Right lung (tissue), 5 donors: ENCODE results near the gene DDX51. TPM values are rescaled to one million over a fixed set of nuclear protein-coding genes. Genes with fewer than 3 reads are reported as not detected.
"Not testable (repeated sequence)": the region's sequence is repeated elsewhere in the genome, so short reads cannot be mapped to it uniquely, and the experiment has no call there.

ENCODE experiments used
- DNase-seq, 2 donors: peaks; one replicate each; pipeline ENCODE4 v3.0.0-alpha.2; 2013
- polyA plus RNA-seq, 5 donors: library from polyadenylated mRNA; unstranded; fragments of 120-200 nt; gene quantifications; one replicate each; pipeline versions ENCODE4 v1.2.1 to v1.2.3, GENCODE V29; 2013; ENCODE audit warnings: inconsistent platforms in 1 of 5, low replicate concordance in 1 of 5; ENCODE audit not compliant: insufficient read length in 5 of 5, insufficient read depth in 1 of 5

DDX51 gene
- polyA plus RNA-seq, 5 donors = 12.0 to 24.3 (median 21.1) TPM

DNA sequence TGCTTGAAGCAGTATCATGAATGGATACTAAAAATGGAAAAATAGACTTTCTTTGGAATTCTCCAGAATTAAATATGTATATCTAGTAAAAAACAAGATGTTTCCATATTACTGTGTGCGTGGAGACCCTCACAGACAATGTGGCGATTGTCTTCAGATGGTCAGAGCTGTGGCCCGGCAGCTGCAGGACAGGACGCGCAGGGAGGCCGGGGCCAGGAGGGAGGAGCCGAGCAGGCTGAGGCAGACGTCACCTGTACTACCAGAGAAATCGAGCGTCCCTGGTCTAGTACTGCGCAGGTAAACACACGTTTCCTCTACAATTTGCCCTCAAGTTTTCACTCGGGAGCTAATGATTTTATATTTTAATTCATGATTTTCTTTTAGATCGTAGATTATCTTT is 22.8 kb downstream of the DDX51 start:
- no peak for DNase-seq

DNA sequence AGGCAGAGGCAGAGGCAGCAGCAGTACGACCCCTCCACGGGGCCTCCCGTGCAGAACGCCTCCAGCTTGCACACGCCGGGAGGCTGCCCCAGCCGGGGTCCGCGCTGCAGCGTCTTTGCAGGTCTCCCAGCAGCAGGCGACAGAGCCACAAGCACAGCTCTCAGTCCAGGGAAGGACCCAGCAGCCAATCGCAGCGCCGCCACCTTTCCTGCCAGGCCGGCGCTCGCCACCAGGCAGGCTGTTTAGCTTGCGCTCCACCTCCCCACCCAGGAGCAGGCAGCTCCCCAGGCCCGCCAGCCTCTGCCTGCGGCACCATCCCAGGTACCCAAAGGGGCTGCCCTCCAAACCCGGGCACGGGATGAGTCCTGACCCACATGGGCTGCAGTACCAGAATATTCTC is 25.2 kb downstream of the DDX51 start:
- no peak for DNase-seq

DNA sequence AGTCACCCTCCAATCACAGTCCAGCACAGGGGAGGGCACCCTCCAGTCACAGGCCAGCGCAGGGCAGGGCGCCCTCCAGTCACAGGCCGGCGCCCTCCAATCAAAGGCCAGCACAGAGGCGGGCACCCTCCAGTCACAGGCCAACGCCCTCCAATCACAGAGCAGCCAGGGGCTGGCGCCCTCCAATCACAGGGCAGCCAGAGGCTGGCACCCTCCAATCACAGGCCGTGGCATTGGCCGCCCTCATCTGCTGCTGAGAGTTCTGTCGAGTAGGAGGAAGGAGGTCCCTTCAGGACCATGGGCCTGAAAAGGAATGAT is 26.6 kb downstream of the DDX51 start:
- DNase-seq = no peak

DNA sequence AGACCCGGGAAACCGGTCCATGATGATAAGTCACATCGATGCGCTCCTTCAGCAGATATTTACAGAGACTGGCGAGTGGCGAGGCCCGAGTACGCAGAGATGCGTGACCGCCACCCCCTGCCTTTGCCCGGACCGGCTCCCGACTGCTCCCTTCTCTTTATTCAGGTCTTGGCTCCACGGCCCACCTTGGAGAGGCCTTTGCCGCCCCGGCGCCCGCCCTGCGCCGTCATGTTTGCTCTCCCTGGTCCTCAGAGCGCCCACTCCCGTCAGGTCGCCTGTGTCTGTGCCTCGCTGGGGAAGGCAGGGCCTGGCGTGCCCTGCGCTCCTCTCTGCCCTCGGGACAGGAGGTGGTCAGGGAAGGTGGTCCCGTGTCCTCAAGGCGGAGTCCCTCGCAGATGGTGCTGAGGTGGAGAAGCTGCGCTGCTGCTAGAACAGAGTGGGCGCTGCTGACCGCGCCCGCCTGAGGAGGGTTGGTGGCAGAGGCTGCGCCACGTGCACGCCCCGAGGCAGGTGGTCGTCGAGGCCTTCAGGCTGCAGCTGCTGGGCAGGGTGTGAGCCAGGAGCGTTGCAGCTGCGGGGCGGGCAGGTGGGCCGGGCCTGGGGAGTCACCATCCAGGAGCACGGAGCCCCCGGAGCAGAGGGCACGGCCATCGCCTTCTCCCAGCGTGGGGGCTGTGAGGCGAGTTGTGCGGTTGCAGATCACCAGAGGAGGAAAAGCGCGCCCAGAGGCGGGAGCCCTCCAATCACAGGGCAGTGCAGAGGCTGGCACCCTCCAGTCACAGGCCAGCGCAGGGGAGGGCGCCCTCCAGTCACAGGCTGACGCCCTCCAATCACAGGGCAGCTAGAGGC is 27.2 kb downstream of the DDX51 start:
- DNase-seq = no peak

DNA sequence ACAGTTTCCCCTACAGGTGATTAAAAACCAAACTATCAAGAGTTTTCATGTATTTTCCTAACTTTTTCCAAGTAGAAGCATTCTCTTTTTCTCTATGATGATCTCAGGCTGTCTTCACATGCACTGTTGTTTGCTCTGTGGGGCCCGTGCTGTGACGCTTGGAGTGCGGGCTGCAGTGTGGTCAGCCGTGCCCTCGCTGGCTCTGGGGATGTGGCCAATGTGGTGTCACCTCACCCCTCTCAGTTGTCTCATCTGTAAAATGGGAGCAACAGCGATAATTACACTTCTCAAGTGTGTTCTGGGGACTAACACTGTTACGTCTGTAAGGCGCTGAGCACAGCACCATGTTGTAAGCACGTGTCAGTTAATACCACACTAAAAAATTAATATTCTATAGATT is 28.6 kb downstream of the DDX51 start:
- DNase-seq = no peak

DNA sequence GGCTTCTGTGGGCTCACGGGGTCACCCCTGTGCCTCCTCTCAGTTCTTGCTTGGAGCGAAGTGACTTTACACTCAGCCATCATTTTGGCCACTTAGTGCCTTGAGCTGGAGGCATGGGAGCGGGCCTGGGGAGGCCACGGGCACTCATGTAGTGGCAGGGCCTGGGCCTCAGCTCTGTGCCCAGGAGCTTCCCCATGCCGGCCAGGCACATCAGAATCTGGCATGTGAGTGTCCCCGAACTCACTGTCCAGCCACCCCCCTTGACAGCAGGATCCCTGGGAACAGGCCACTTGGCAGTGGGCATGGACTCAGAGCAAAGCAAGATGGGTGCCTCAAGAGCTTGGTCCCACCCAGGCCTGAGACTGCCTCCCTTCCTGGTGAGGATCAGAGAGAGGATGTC is 29.5 kb downstream of the DDX51 start:
- no peak for DNase-seq

DNA sequence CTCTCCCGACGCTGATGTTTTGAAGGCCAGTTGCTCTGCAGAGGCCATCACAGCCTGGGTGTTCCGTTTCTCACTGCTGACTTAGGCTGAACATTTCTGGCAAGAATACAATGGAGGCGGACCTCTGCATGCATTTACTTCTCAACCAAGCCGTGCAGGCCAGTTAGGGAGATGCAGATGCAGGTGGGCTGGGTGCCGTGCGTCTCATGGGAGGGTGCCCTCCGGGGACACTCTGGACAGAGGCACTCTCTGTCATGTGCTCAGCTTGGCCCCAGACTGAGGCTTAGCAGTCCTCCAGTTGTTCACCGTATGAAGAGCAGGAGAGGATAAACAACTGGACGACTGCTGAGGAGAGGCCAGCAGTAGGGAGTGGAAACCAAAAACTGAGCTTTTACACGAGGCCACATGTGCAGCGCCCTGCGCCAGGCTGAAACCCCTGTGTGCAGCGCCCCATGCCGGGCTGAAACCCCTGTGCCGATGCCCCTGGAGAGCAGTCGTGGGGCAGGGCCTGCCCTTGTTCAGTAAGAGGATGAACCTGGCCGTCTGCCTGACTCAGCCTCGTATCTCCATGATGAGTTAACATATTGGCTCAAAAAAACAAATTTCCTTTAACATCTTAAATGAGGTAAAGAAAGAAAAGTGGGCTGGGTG is 32.3 kb downstream of the DDX51 start:
- no peak for DNase-seq

DNA sequence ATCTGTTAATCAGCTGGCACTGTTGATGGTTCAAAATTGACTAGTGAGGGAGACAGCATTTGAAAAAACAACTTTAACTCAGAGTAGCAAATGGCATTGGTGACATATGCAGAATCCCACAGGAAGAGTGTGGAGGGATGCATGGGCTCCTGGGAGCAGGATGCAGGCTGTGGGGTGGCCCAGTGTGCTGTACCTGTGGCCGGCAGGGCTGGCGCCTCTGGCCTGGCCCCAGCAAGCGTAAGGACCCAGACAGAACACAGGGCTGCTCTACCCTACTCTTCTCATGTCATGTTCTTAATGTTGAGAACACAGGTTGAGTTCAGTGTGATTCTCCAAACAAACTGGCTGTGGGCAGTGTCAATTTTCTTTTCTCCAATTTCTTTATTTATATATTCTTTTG is 33.4 kb downstream of the DDX51 start:
- no peak for DNase-seq

DNA sequence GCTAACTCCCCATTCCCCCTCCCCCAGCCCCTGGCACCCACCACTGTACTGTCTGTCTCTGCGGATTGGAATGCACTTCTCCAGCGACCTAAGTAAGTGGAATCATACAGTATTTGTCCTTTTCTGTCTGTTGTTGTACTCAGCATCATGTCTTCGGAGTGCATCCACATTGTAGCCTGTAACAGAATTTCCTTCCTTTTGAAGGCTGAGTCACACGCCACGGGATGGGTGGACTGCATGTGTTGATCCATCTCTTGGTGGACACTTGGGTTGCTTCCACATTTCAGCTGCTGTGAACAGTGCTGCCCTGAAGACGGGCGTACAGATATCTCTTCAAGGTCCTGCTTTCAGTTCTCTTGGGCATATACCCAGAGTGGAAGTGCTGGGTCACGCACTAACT is 34.4 kb downstream of the DDX51 start:
- DNase-seq = no peak

DNA sequence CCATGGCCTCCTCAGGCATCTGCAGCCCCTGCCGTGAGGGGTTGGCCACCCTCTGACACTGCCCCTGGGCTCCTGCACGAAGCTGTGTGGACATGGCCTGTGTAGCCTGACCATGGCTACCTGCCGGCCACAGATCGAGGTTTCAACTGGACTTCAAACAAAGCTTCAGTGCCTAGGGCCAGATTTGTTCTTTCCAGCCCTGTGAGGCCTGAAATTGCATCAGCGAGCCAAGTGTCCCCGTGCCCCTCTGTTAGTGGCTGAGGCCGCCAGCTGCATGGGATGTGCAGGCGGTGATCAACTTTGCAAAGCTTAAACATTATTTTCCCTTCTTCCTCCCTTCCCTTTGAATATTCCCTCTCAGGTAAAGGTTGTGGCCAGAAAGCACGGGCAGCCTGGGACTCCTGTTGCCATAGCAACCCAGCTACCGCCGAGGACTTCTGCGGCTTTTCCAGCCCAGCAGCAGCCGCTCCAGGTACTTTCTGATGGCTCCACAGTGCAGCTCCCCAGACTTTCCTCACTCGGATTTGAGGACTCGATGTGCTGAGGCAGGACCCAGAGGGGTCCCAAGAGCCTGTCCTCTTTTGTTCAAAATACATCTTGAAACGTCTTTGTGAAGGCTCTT is 35.8 kb downstream of the DDX51 start:
- DNase-seq = no peak

DNA sequence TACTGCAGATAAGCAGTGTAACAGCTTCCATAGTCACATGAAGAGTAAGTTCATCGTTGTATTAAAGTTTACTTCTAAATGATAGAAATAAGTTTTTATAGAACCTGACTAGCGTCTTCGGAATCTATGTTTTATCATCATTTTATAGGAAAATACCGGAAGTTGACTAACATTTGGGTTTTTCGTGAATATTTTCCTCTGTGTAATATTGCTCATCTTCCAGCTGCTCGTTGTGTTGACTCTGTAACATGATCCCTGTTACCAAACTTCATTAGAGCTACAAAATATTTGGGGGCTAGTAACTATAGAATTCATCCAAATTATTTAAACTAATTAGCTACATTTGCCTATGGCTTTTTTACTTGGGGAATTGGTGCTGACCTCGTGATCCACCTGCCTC is 37.2 kb downstream of the DDX51 start:
- no peak for DNase-seq

DNA sequence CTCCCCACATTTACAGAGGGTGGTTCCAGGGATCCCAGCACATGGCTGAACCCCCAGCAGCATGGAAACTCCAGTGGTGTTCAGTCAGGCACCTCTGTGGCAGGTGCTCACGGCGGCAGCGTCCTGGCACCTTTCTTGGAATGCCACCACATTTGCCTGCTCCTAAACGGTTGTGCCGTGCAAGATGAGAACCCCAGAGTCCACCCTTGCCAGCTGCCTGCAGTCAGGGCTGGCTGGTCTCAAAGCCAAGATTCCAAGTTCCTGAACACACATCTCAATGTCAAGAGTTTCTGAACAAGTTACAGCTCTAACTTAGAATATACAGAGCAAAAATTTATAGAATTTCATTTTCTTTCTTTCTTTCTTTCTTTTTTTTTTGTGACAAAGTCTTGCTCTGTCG is 38.7 kb downstream of the DDX51 start:
- no peak for DNase-seq

DNA sequence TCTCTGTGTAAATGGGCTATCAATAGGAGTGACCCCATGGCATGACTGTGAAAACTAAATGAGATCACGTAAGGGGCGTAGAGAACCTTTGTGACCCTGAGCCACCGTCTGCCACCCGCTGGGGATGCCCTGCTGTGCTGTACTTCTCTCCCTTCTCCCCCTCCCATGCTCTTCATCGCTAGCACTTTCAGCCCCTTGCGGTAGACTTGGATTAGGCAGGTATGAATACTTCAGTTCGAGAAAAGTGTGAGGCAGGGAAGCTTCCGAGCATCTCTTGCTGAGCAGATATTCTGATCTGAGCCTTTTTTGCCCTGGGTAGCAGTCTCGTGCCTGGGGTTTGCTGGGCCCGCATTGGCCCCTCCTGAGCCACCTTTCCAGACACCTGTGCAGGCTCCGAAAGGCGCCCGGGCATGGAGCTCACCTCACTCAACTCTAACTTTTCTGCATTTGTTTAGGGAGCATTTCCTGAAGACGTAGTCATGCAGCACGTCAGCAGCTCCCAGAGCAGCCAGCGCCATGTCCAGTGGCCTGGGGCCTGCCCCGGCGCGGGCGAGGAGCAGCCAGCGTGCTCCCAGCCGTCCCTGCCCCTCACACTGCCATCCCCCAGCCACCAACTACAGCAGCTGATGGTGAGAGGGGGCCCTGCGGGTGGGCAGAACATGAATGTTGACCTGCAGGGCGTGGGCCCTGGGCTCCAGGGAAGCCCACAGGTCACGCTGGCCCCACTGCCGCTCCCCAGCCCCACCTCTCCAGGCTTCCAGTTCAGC is 40.4 kb downstream of the DDX51 start:
- DNase-seq = no peak

DNA sequence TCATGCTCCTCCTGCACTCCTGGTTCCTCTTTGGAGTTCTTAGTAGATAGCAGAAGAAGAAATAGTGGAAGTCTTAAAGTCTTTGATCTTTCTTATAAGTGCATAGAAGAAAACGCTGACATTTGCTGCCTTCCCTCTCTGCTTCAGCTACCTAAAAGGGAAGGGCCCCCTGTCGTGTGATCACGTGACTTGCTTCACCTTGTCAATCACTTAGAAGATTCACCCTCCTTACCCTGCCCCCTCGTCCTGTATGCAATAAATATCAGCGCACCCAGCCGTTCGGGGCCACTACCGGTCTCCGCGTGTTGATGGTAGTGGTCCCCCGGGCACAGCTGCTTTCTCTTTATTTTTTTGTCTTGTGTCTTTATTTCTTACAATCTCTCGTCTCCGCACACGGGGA is 41.0 kb downstream of the DDX51 start:
- not testable (repeated sequence) for DNase-seq

DNA sequence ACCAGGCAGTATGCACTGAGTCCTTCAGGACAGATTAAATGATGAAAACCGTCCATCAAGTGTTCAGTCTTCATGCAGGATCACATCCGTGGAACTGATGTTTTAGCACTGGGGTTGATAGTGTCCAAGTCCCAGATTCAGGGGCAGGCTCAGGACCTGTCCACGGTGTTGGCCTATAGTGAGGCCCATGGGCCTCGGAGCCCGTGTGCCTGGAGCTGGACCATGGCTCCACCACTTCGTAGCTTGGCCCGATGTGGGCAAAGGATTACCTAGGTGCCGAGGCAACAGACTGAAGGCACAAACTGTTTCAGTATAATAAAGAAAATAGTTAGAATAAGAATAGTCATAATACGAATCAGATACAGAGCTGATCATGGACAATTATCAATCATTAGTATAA is 41.8 kb downstream of the DDX51 start:
- no peak for DNase-seq

DNA sequence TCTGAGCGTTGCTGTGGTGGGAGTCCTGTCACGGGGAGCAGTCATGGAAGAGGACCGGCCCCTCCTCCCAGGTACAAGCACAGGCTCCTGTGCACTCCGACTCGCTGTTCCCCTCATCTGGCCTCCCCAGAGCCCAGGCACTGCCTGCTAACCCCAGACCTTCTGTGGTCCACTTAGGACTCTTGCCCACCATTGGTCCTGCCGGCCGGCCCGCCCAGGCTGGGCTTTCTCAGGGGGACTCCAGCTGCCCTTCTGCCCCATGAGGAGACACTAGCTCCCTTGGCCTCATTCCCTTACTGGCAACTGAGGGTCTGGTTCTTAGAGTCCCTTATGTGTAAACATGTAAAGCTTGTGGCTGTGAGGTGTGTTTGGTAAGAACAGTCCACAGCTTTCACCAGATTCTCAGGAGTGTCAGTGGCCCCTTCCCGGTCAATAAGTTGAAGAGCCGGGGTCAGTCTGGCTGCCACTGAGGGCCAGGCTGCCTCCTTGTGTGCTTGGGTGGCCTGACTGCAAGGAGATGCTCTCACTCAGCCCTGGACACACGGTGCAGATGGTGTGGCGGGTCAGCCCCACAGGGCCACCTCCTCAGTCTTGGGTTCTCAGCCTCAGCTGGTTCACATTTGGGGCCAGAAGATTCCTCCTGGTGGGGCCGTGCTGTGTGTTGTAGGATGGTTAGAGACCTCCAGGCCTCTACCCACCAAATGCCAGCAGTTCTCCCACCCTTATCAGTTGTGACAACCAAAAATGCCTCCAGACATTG is 43.6 kb downstream of the DDX51 start:
- no peak for DNase-seq

DNA sequence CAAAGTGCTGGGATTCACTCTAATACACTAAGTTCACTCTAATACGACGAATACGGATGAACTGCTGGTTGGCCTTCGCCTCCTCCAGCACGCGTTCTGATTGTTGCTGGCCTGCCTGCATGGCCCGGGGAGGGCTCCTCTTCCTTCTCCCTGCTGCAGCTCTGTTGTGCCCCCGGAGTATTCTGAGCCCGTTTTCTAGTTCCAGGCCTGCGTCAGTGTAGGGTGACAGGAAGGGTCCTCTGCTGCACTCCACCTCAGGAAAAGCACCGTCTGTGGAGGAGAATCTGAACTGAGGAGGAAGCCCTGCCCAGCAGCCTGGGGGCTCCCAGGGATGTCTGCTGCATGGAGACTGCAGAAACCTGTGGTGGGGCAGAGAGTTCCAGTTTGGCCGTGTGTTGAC is 44.4 kb downstream of the DDX51 start:
- no peak for DNase-seq

DNA sequence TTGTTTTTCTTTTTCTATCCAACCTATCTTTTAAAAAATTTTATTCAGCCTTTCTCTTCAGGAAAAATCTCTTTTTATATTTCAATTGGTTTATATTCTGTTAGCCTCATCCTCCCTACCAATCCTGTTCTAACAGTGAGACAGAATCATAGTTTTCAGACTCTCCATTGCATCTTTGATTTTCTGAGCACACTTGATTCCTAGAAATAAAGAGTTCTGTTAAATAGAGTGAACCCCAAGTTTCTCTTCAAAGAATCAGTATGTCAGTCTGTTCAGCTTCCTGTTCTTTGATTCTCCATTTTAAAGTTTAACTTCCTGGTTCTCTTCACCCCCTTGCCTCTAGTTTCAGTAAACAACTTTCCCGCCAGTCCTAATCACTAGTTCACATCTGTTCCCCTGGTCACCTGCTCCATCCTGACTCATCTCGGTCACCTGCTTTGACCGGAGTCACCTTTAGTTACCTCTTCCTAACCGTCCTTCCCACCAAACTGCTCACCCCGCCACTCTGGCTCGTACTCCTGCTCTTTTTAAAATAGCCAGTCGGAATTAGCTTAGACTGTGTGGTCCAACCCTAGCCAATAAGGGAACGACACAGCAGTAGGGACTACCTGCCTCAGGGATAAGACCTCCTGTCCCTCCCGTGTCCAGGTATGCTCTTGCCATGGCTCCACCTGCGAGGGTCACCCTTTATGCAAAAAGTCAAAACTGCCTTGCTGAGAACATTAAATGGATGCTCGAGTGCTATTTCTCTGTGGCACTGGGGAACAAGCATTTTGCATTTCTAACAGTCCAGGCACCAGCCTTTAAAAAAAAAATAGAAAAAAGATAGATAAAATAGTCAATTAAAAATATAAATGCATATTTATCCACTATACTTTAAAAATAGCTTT is 48.4 kb downstream of the DDX51 start:
- DNase-seq = no peak

DNA sequence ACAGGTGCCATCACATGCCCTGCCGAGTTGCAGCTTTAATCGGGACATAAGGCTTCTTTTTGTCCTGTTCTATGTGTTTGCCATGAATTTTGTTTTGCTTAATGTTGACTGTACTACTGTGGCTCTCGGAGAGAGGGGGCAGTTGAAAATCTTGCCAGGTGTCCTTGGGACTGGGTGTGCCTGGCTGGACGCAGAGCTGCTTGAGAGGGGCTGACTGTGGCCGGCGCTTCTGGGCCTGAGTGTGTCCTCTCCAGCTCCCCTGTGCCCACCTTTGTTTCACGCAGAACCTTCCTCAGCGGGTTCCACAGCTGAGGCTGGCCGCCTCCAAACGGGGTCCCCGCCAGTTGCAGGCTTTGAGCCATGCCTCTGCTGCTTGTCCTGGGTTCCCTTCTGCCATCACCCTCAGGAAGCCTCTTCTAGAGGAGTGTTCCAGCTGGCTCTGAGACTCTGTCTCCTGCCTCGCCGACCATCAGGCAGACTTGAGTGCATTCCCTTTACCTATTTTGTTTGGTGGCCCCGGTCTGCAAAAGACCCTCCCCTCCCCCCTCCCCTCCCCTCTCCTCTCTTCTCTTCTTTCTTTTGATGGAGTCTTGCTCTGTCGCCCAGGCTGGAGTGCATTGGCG is 49.7 kb downstream of the DDX51 start:
- no peak for DNase-seq

DNA sequence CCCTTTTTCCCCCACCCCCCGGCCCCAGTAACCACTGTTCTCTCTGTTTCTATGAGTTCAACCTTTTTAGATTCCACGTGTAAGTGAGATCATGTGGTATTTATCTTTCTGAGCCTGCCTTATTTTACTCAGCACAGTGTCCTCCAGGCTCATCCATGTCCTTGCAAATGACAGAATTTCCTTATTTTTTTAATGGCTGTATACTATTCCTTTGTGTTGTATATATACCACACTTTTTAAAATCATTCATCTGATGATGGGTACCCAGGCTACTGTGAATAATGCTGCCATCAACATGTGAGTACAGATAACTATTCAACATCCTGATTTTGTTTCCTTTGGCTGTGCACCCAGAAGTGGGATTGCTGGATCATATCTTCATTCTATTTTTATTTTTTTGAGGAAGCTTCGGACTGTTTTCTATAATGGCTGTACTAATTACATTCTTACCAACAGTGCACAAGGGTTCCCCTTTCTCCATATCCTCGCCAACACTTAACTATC is 54.7 kb downstream of the DDX51 start:
- DNase-seq = no peak
